SU-DHL-6 (cell line): ENCODE measurements around the gene TAL1.

Experiments used
- H2AFZ ChIP-seq: fragments of 200-600 bp; sonication (generic); 2 replicates; pipeline ENCODE4 v1.6.1; 2014; ENCODE audit warnings: low read depth, mild to moderate bottlenecking, moderate library complexity, mixed read lengths, antibody characterized with exemption, low read length; ENCODE audit not compliant: severe bottlenecking
- H3F3A ChIP-seq: fragments of 200-600 bp; shearing (Covaris generic); 2 replicates; pipeline ENCODE4 v1.6.0; 2016; ENCODE audit warnings: antibody characterized with exemption, mild to moderate bottlenecking; ENCODE audit not compliant: insufficient read depth
- H3K27ac ChIP-seq: fragments of 200-600 bp; sonication (generic); 2 replicates; pipeline ENCODE4 v1.5.1; 2016; ENCODE audit warnings: low read depth, mild to moderate bottlenecking, low read length, moderate library complexity, mixed read lengths
- H3K27me3 ChIP-seq: fragments of 200-600 bp; sonication (generic), shearing (Covaris generic); 2 replicates; pipeline ENCODE4 v1.6.0; 2014; ENCODE audit warnings: mild to moderate bottlenecking, low read length
- H3K36me3 ChIP-seq: fragments of 200-600 bp; sonication (generic); 2 replicates; pipeline ENCODE4 v1.6.1; 2014; ENCODE audit warnings: mild to moderate bottlenecking, low read length, mixed read lengths
- H3K4me2 ChIP-seq: fragments of 300-600, 200-600 bp; shearing (Covaris generic), sonication (generic); 2 replicates; pipeline ENCODE4 v1.6.0; 2014; ENCODE audit warnings: low read length, low read depth, mild to moderate bottlenecking; ENCODE audit not compliant: poor library complexity, severe bottlenecking
- H3K4me3 ChIP-seq: fragments of 200-600 bp; sonication (generic); 2 replicates; pipeline ENCODE4 v1.5.1; 2014; ENCODE audit warnings: antibody characterized with exemption, low read length, mild to moderate bottlenecking, mixed read lengths; ENCODE audit not compliant: insufficient read depth, poor library complexity, severe bottlenecking
- H3K79me2 ChIP-seq: fragments of 200-600 bp; sonication (generic); 2 replicates; pipeline ENCODE4 v1.6.1; 2014; ENCODE audit warnings: mild to moderate bottlenecking, low read length, moderate library complexity; ENCODE audit not compliant: insufficient read depth
- H3K9ac ChIP-seq: fragments of 200-600 bp; sonication (generic); 2 replicates; pipeline ENCODE4 v1.7.0; 2014; ENCODE audit warnings: mild to moderate bottlenecking, low read length
- H3K9me2 ChIP-seq: fragments of 200-600 bp; sonication (generic); replicated peaks from 2 replicates; pipeline ENCODE4 v1.6.1; 2014; ENCODE audit warnings: low read length; ENCODE audit not compliant: insufficient read depth
- H3K9me3 ChIP-seq: fragments of 200-600 bp; sonication (generic); 2 replicates; pipeline ENCODE4 v1.6.1; 2014; ENCODE audit warnings: low read length, mixed read lengths; ENCODE audit not compliant: insufficient read depth
- H4K20me1 ChIP-seq: fragments of 200-600 bp; sonication (generic); 2 replicates; pipeline ENCODE4 v1.6.1; 2014; ENCODE audit warnings: low read depth, mild to moderate bottlenecking, antibody characterized with exemption, low read length, moderate library complexity, mixed read lengths
- EZH2phosphoT487 ChIP-seq: fragments of 200-600 bp; sonication (generic), shearing (Covaris generic); conservative IDR thresholded peaks from 2 replicates; pipeline ENCODE4 v1.6.1; 2018; ENCODE audit warnings: mild to moderate bottlenecking, antibody characterized with exemption, low read length, moderate library complexity, mixed read lengths
- TF ChIP-seq, protein P1 (sequence below): fragments of 200-600 bp; sonication (generic); IDR thresholded peaks from one replicate; pipeline ENCODE4 v1.5.1; 2017; ENCODE audit warnings: antibody characterized with exemption, mild to moderate bottlenecking, low read length, moderate library complexity; ENCODE audit not compliant: insufficient read depth, poor library complexity, severe bottlenecking

The TAL1 gene

DNA sequence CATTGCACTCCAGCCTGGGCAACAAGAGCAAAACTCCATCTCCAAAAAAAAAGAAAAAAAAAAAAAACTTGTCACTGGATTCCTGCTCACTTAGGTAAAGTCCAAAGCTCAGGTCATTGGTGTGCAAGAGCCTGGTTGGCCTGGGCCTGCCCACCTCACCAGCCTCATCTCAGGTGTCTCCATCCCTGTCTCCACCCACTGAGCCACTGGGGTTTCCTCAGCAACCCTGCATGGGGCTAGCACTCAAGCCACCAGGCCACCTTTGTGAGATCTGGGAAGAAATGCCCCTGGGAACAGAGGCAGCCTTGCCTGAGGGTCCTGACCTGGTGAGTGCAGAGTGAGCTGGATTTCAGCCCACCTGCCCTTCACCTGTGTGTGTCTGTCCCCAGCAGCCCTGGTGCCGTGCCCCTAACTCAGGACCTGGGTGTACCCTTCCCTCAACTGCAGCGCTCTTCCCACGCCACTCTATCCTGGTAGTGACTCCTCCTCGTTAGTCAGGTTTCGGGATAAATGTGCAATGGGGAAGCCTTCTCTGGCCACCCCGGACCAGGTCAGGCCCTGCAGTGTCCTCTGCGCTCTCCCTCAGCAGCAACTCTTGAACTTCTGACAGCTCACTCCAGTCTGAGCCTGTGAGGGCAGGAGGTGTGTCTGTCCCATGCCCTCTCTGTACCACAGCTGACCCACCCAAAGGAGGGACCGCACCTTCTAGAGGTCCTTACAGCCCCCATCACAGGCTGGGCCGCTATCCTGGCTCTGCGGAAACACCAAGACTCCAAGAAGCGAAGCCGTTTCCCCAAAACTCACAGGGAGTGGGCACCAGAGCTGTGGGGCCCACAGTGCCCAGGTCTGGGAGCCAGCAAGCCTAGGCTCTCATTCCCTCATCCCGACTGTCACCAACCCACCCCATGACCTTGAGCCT is 45.5 kb downstream of the TAL1 start:
- Histone ChIP-seq H3K27ac (no peak overlapping the region), H2AFZ (no peak overlapping the region), H3F3A (no peaks in the 10 kb centered on the region), H3K9me3 (no peaks in the 10 kb centered on the region), H3K4me2 (no peak overlapping the region), H3K4me3 (no peak overlapping the region), H4K20me1 (no peaks in the 10 kb centered on the region), H3K36me3 (no peaks in the 10 kb centered on the region), H3K79me2 (no peaks in the 10 kb centered on the region), H3K27me3 (no peaks in the 10 kb centered on the region), H3K9ac (no peak overlapping the region), H3K9me2 (no peaks in the 10 kb centered on the region)
- TF ChIP-seq, protein P1, sequence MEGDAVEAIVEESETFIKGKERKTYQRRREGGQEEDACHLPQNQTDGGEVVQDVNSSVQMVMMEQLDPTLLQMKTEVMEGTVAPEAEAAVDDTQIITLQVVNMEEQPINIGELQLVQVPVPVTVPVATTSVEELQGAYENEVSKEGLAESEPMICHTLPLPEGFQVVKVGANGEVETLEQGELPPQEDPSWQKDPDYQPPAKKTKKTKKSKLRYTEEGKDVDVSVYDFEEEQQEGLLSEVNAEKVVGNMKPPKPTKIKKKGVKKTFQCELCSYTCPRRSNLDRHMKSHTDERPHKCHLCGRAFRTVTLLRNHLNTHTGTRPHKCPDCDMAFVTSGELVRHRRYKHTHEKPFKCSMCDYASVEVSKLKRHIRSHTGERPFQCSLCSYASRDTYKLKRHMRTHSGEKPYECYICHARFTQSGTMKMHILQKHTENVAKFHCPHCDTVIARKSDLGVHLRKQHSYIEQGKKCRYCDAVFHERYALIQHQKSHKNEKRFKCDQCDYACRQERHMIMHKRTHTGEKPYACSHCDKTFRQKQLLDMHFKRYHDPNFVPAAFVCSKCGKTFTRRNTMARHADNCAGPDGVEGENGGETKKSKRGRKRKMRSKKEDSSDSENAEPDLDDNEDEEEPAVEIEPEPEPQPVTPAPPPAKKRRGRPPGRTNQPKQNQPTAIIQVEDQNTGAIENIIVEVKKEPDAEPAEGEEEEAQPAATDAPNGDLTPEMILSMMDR, result no peak
- TF ChIP-seq EZH2phosphoT487, result no peak

DNA sequence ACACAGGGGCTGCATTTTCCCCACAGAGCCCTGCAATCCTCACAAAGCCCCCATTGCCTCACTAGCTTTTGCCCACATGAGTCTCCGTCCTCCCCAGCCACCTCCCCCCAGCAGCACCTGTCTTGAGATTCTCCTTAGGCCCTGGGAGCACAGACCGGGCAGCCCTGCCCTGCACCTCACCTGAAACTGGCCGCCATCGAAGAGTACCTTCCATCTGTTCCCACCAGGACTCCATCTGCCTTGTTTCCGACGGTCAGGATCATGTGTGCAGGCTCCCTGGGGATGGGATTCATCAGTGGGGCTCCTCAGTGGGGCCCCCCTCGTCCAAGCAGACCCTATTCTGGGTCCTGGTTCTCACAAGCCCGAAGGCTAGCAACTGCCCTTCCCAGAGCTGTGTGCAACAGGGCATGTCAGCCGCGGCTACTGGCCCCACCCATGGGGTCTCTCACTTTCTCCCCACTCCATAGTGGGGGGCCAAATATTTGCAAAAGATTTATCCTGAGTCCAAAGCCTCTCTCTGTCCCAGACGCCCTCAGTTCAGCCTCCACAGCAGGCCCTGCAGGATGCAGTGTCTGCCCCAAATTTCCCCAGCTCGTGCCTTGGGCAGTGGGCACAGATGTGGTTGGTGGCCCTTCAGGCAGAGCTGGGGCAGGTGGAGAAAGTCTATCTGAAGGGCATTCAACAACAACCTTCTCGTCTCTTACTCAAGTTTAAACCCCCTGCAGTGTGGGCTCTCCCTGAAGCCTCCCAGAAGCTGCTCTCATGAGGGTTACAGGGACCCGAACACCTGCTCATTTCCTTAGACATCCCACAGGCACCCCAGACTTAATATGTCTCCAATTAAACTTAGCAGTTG is 47.0 kb downstream of the TAL1 start:
- TF ChIP-seq, protein P1, result no peak
- no peak for TF ChIP-seq EZH2phosphoT487
- H3K9ac ChIP-seq, result no peak overlapping the region

DNA sequence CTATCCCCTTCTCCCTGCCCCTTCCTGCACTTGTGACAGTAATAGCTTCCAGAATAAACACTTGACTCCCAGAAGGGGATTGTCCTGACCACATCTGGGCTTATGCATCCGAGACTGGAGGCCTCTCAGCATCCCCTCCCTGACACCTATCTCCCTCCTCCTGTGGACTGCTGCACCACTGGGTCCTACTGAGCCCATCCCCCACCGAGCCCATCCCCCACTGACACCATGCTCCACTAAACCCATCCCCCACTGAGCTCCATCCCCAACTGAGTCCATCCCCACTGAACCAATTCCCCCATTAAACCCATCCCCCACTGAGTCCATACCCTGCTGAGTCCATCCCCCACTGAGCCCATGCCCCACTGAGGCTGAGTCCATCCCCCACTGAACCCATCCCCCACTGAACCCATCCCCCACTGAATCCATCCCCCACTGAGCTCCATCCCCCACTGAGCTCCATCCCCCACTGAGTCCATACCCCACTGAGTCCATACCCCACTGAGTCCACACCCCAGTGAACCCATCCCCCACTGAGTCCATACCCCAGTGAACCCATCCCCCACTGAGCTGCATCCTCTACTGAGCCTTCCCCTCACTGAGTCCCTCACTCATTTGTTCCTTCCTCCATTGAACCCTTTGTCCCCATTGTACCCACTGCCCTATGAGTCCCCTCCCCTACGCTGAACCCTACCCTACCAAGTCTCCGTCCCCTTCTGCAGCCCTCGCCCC is 47.8 kb downstream of the TAL1 start:
- no peaks in the 10 kb centered on the region for H3K27me3 ChIP-seq
- no peak overlapping the region for H3K27ac ChIP-seq
- H3K9me3 ChIP-seq, result no peaks in the 10 kb centered on the region
- H2AFZ ChIP-seq, result no peak overlapping the region
- H3K9ac ChIP-seq, result no peak overlapping the region
- no peaks in the 10 kb centered on the region for H3K9me2 ChIP-seq
- H3K4me3 ChIP-seq, result no peak overlapping the region
- H3K36me3 ChIP-seq, result no peaks in the 10 kb centered on the region
- no peaks in the 10 kb centered on the region for H3K79me2 ChIP-seq
- no peaks in the 10 kb centered on the region for H4K20me1 ChIP-seq
- H3K4me2 ChIP-seq, result no peak overlapping the region
- TF ChIP-seq EZH2phosphoT487, result no peak
- TF ChIP-seq, protein P1, result no peak
- no peaks in the 10 kb centered on the region for H3F3A ChIP-seq

More for the DNA sequence above, 47.0 kb downstream of the TAL1 start:
- Histone ChIP-seq H4K20me1 (no peaks in the 10 kb centered on the region), H3K27ac (no peak overlapping the region), H3K79me2 (no peaks in the 10 kb centered on the region), H3K9me3 (no peaks in the 10 kb centered on the region), H3F3A (no peaks in the 10 kb centered on the region), H3K4me2 (no peak overlapping the region), H3K27me3 (no peaks in the 10 kb centered on the region), H2AFZ (no peak overlapping the region), H3K36me3 (no peaks in the 10 kb centered on the region), H3K4me3 (no peak overlapping the region), H3K9me2 (no peaks in the 10 kb centered on the region)
